GM23248 (cell line): ENCODE data around the gene ACSF2. TPM values are rescaled to one million over a fixed set of nuclear protein-coding genes. Genes with fewer than 3 reads are reported as not detected.
A peak's percentile ranks its signal among the peaks of the same experiment; 100 is the strongest.

Experiments
- DNase-seq: peaks from one replicate; pipeline ENCODE4 v3.0.0-alpha.2; 2015
- H2AFZ ChIP-seq: fragments of 200-600 bp; sonication (generic); 2 replicates; pipeline ENCODE4 v1.6.1; 2016; ENCODE audit warnings: antibody characterized with exemption
- H3F3A ChIP-seq: fragments of 200-600 bp; sonication (generic); 2 replicates; pipeline ENCODE4 v1.6.1; 2016; ENCODE audit warnings: mild to moderate bottlenecking, antibody characterized with exemption, mixed run types; ENCODE audit not compliant: insufficient read depth
- H3K27ac ChIP-seq: fragments of 200-600 bp; sonication (generic); 2 replicates; pipeline ENCODE4 v1.5.1; 2016; ENCODE audit warnings: mild to moderate bottlenecking
- H3K27me3 ChIP-seq: fragments of 200-600 bp; sonication (generic); replicated peaks from 2 replicates; pipeline ENCODE4 v1.6.1; 2016; ENCODE audit warnings: mild to moderate bottlenecking; ENCODE audit not compliant: insufficient read depth
- H3K36me3 ChIP-seq: fragments of 200-600 bp; sonication (generic); 2 replicates; pipeline ENCODE4 v1.6.1; 2016; ENCODE audit warnings: low read depth, mild to moderate bottlenecking
- H3K4me1 ChIP-seq: fragments of 200-600 bp; sonication (generic); 2 replicates; pipeline ENCODE4 v1.6.1; 2016; ENCODE audit warnings: mild to moderate bottlenecking; ENCODE audit not compliant: insufficient read depth
- H3K4me2 ChIP-seq: fragments of 200-600 bp; sonication (generic); one replicate; pipeline ENCODE4 v1.6.1; 2016; ENCODE audit warnings: mild to moderate bottlenecking; ENCODE audit not compliant: unreplicated experiment
- H3K4me3 ChIP-seq: fragments of 200-600 bp; sonication (generic); 2 replicates; pipeline ENCODE4 v1.5.1; 2016; ENCODE audit warnings: mild to moderate bottlenecking
- H3K79me2 ChIP-seq: fragments of 200-600 bp; sonication (generic); 2 replicates; pipeline ENCODE4 v1.6.1; 2016; ENCODE audit warnings: mild to moderate bottlenecking; ENCODE audit not compliant: insufficient read depth
- H3K9ac ChIP-seq: fragments of 200-600 bp; sonication (generic); 2 replicates; pipeline ENCODE4 v1.6.1; 2016; ENCODE audit warnings: mild to moderate bottlenecking
- H3K9me2 ChIP-seq: fragments of 200-600 bp; sonication (generic); 2 replicates; pipeline ENCODE4 v1.6.1; 2016; ENCODE audit warnings: mixed run types, mild to moderate bottlenecking, moderate library complexity; ENCODE audit not compliant: insufficient read depth
- H3K9me3 ChIP-seq: fragments of 200-600 bp; sonication (generic); one replicate; pipeline ENCODE4 v1.6.1; 2017; ENCODE audit warnings: low read depth
- H4K20me1 ChIP-seq: fragments of 200-600 bp; sonication (generic); 2 replicates; pipeline ENCODE4 v1.6.0; 2016; ENCODE audit not compliant: insufficient read depth
- EZH2 ChIP-seq: fragments of 200-600 bp; sonication (generic); IDR thresholded peaks from 2 replicates; pipeline ENCODE4 v1.6.1; 2018; ENCODE audit warnings: antibody characterized with exemption, mild to moderate bottlenecking; ENCODE audit not compliant: insufficient read depth, poor library complexity, severe bottlenecking
- EZH2phosphoT487 ChIP-seq: fragments of 200-600 bp; sonication (generic); IDR thresholded peaks from 2 replicates; pipeline ENCODE4 v1.6.1; 2018; ENCODE audit warnings: antibody characterized with exemption, moderate library complexity, mild to moderate bottlenecking, low read depth; ENCODE audit not compliant: insufficient read depth
- WGBS, 2 experiments: methylation state at CpG; one replicate each; pipeline ENCODE4 v1.1.6; 2015 to 2017; ENCODE audit warnings: low lambda C conversion rate in 2 of 2, low coverage in 1 of 2; ENCODE audit errors: missing lambda C conversion rate in 2 of 2; 5-methylcytosine and 5-hydroxymethylcytosine counted together
- in situ Hi-C: fragments of 300-500 bp; cut with MboI; formaldehyde crosslinking; loops from 2 replicates; pipeline ENCODE4 v1.15.0; 2020
- polyA plus RNA-seq: library from polyadenylated mRNA; unstranded; fragments of >200 nt; fragmentation: Nextera tagmentation; extraction: Ambion mirVana; gene quantifications from 2 replicates; pipeline ENCODE4 v1.2.1, GENCODE V29; 2016
- total RNA-seq: library from RNA; depleted of rRNA; stranded (reverse); fragments of >200 nt; shearing (Covaris generic); gene quantifications from 2 replicates; pipeline ENCODE4 v1.2.3, GENCODE V29; 2014

ACSF2 gene
- total and polyA plus RNA-seq, 2 experiments from 2014 or later, result 3.7 to 8.6 TPM

DNA sequence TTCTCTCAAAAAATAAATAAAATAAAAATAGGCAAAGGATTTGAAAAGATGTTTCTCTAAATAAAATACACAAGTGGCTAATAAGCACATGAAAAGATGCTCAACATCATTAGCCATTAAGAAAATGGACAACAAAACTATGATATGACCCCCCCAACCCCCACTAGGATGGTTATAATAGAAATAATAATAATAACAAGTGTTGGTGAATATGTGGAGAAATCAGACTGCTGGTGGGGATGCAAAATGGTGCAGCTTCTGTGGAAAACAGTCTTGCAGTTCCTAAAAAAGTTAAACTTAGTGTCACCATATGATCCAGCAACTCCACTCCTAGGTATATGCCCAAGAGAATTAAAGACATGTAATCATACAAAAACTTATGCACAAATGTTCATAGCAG lies 73.3 kb downstream of the ACSF2 start:
- H3K9ac ChIP-seq, result no peak overlapping the region
- no peaks in the 10 kb centered on the region for H3F3A ChIP-seq
- H3K4me3 ChIP-seq, result no peak overlapping the region
- TF ChIP-seq EZH2phosphoT487 (no peak), EZH2 (no peak)
- H3K4me1 ChIP-seq, result peaks cover 5% of the 10 kb centered on the region; the same call in 1 of the 2 replicates
- DNase-seq, result no peak
- H3K27me3 ChIP-seq, result no peaks in the 10 kb centered on the region
- no peaks in the 10 kb centered on the region for H4K20me1 ChIP-seq
- no peak overlapping the region for H3K27ac ChIP-seq
- H3K9me3 ChIP-seq, result no peaks in the 10 kb centered on the region
- in situ Hi-C loops, result loop anchor here (25.0 kb wide), 1 partner anchor 88 kb away; no protein-coding TSS in a partner anchor
- no peaks in the 10 kb centered on the region for H3K9me2 ChIP-seq
- no peak overlapping the region for H3K4me2 ChIP-seq
- no peaks in the 10 kb centered on the region for H3K79me2 ChIP-seq
- H3K36me3 ChIP-seq, result no peaks in the 10 kb centered on the region
- H2AFZ ChIP-seq, result no peak overlapping the region

GRCh38 chr17:50499721-50500120 lies 73.7 kb downstream of the ACSF2 start:
- no peak overlapping the region for H3K9ac ChIP-seq
- H2AFZ ChIP-seq, result no peak overlapping the region
- no peaks in the 10 kb centered on the region for H3F3A ChIP-seq
- peaks cover 5% of the 10 kb centered on the region; the same call in 1 of the 2 replicates for H3K4me1 ChIP-seq
- H3K36me3 ChIP-seq, result no peaks in the 10 kb centered on the region
- no peak overlapping the region for H3K4me2 ChIP-seq
- 87 to 97% methylated on average over 2 of the region's 2 CpGs for WGBS, 2 experiments
- H3K9me2 ChIP-seq, result no peaks in the 10 kb centered on the region
- no peak overlapping the region for H3K4me3 ChIP-seq
- H3K9me3 ChIP-seq, result no peaks in the 10 kb centered on the region
- no peaks in the 10 kb centered on the region for H4K20me1 ChIP-seq
- in situ Hi-C loops, result loop anchor here (25.0 kb wide), 2 partner anchors 88 to 463 kb away; no protein-coding TSS in a partner anchor
- H3K27ac ChIP-seq, result no peak overlapping the region
- H3K27me3 ChIP-seq, result no peaks in the 10 kb centered on the region
- TF ChIP-seq EZH2 (no peak), EZH2phosphoT487 (no peak)
- H3K79me2 ChIP-seq, result no peaks in the 10 kb centered on the region
- DNase-seq, result no peak

DNA sequence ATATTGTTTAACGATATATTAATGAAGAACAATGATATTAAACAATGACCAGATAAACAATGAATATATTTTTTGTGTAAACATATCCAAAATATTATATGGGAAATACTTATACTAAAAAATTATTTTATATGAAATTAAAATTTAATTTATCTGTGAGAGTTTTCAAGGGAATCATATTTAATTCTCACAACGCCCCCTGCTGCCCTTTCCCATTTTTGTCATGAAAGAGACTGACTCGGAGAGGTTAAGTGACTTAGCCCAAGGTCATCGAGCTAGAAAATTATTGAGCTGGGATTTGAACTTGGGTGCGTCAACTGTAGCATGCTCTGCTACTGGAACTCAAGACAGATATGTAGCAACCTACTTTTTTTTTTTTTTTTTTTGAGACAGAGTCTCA lies 75.0 kb downstream of the ACSF2 start:
- H3K9ac ChIP-seq, result no peak overlapping the region
- H3K27me3 ChIP-seq, result no peaks in the 10 kb centered on the region
- no peak overlapping the region for H3K27ac ChIP-seq
- no peak overlapping the region for H3K4me2 ChIP-seq
- no peak for TF ChIP-seq EZH2phosphoT487
- no peak for TF ChIP-seq EZH2
- peak; percentile 52 for DNase-seq
- WGBS, 2 experiments, result 34 to 37% methylated on average over 5 of the region's 5 CpGs
- no peaks in the 10 kb centered on the region for H4K20me1 ChIP-seq
- H3K4me1 ChIP-seq, result peaks cover under 1% of the 10 kb centered on the region; the same call in 1 of the 2 replicates
- H3K79me2 ChIP-seq, result no peaks in the 10 kb centered on the region
- no peaks in the 10 kb centered on the region for H3K36me3 ChIP-seq
- no peaks in the 10 kb centered on the region for H3F3A ChIP-seq
- H3K9me3 ChIP-seq, result no peaks in the 10 kb centered on the region
- no peak overlapping the region for H2AFZ ChIP-seq
- in situ Hi-C loops, result loop anchor here (25.0 kb wide), 1 partner anchor 461 kb away; no protein-coding TSS in a partner anchor
- H3K4me3 ChIP-seq, result no peak overlapping the region
- no peaks in the 10 kb centered on the region for H3K9me2 ChIP-seq

GRCh38 chr17:50502301-50502990 lies 76.4 kb downstream of the ACSF2 start:
- Histone ChIP-seq H4K20me1 (no peaks in the 10 kb centered on the region), H3K4me2 (no peak overlapping the region), H2AFZ (no peak overlapping the region), H3K27me3 (no peaks in the 10 kb centered on the region), H3K36me3 (no peaks in the 10 kb centered on the region), H3K9ac (no peak overlapping the region), H3F3A (no peaks in the 10 kb centered on the region), H3K9me2 (no peaks in the 10 kb centered on the region), H3K79me2 (no peaks in the 10 kb centered on the region), H3K9me3 (no peaks in the 10 kb centered on the region), H3K4me3 (no peak overlapping the region), H3K4me1 (no peaks in the 10 kb centered on the region), H3K27ac (no peak overlapping the region)
- DNase-seq, result no peak
- no peak for TF ChIP-seq EZH2
- TF ChIP-seq EZH2phosphoT487, result no peak
- 88 to 92% methylated on average over 9 of the region's 9 CpGs for WGBS, 2 experiments
- in situ Hi-C loops, result loop anchor here (25.0 kb wide), 1 partner anchor 460 kb away; no protein-coding TSS in a partner anchor
